Ectodermal cell (in vitro differentiated cells): ENCODE results near the gene SEMA6B.

Experiments used
- H3K27ac ChIP-seq: 2 replicates; pipeline ENCODE4 v1.7.0; 2013; ENCODE audit warnings: mild to moderate bottlenecking, low read depth, low read length; ENCODE audit not compliant: insufficient read depth, poor library complexity, severe bottlenecking
- H3K27me3 ChIP-seq: 2 replicates; pipeline ENCODE4 v1.7.0; 2013; ENCODE audit warnings: mild to moderate bottlenecking, low read length; ENCODE audit not compliant: insufficient read depth, control insufficient read depth, poor library complexity, severe bottlenecking
- H3K36me3 ChIP-seq: one replicate; pipeline ENCODE4 v1.7.0; 2013; ENCODE audit warnings: low read length; ENCODE audit not compliant: control insufficient read depth, insufficient read depth
- H3K4me1 ChIP-seq: one replicate; pipeline ENCODE4 v1.7.0; 2013; ENCODE audit warnings: low read length; ENCODE audit not compliant: control insufficient read depth, insufficient read depth
- H3K4me3 ChIP-seq: 2 replicates; pipeline ENCODE4 v1.7.0; 2013; ENCODE audit warnings: low read depth, low read length, control low read depth; ENCODE audit not compliant: insufficient read depth
- H3K9me3 ChIP-seq: 2 replicates; pipeline ENCODE4 v1.7.0; 2013; ENCODE audit warnings: mild to moderate bottlenecking, low read length, moderate library complexity; ENCODE audit not compliant: control insufficient read depth
- WGBS, 2 experiments: methylation state at CpG; one replicate each; pipeline ENCODE4 v1.1.7; 2013; ENCODE audit warnings: missing lambda C conversion rate in 2 of 2; 5-methylcytosine and 5-hydroxymethylcytosine counted together

Gene SEMA6B

DNA sequence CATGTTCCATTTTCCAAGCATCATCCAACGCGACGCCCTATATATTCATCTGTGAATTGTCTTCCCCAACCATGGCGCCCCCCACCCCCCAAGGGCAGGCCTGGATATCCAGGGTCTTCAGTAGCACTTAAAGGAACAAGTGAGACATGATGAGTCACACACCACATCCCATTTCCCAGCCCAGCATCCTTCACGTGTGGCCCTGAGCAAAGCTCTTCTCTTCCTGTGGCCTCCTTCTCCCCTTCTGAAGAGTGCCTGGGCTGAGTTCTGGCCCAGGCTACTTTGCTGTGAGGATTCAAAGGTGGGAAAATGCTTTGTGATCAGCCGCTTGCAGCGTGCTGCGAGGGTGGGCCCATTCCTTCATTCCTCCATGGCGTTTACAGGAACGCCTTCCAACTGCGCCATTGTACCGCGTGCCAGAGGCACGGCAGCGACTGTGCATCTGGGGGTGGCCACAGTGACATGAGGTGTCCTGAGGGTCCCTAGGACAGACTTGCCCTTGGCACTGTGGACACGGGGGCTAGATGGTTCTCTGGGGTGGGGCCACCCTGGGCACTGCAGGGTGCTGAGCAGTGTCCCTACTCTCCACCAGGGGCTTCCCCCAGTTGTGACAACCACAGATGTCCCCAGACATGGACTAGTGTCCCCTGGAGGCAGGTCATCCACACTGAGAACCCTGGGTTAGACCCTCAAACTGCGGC, 52.9 kb downstream of the SEMA6B start:
- WGBS, 2 experiments, result 92 to 93% methylated on average over 17 of the region's 17 CpGs
- peaks cover 11% of the 10 kb centered on the region for H3K36me3 ChIP-seq
- no peak overlapping the region for H3K4me3 ChIP-seq
- H3K27ac ChIP-seq, result no peak overlapping the region
- H3K9me3 ChIP-seq, result no peaks in the 10 kb centered on the region
- no peaks in the 10 kb centered on the region for H3K27me3 ChIP-seq
- peaks cover 4% of the 10 kb centered on the region for H3K4me1 ChIP-seq

- Histone ChIP-seq H3K4me3 (no peak overlapping the region), H3K4me1 (peaks cover 4% of the 10 kb centered on the region), H3K36me3 (peaks cover 11% of the 10 kb centered on the region), H3K9me3 (no peaks in the 10 kb centered on the region), H3K27me3 (no peaks in the 10 kb centered on the region), H3K27ac (no peak overlapping the region)
- WGBS, 2 experiments, result 95 to 96% methylated on average over 34 of the region's 34 CpGs
Observed at GRCh38 chr19:4505570-4506448, 53.7 kb downstream of the SEMA6B start.

DNA sequence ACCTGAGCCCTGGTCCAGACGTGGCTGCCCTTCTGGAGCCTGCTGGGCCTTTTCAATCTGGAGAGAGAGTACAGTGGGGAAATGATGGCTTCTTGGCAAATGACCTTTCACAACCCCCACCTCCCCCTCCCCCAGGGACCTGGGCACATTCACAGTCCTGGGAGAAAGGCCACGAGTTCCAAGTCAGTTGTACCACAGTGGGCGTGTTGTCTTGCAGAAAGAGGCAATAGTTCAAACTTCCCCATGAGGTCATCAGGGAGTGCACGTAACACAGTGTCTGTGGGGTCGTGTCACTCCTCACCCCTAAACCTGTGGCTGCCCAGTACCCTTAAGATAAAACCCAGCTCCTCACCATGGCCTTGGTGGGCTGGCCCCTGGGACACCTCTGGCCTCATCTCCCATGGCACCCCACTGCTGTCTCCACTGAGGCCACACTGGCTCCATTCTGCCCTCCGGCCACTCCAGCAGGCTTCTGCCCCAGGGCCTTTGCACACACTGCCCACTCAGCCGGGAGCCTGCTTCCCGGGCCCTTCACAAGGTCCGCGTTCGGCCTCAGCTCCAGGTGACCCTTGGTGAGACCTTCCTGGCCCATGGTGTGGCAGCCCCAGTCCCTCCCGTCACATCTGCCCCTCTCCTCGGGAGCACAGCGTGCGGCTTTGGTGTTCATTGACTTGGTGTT, 54.5 kb downstream of the SEMA6B start:
- no peaks in the 10 kb centered on the region for H3K9me3 ChIP-seq
- no peaks in the 10 kb centered on the region for H3K27me3 ChIP-seq
- WGBS, 2 experiments, result 86 to 88% methylated on average over 15 of the region's 15 CpGs
- no peak overlapping the region for H3K4me3 ChIP-seq
- peaks cover 4% of the 10 kb centered on the region for H3K4me1 ChIP-seq
- H3K36me3 ChIP-seq, result peaks cover 11% of the 10 kb centered on the region
- no peak overlapping the region for H3K27ac ChIP-seq

- Histone ChIP-seq H3K9me3 (no peaks in the 10 kb centered on the region), H3K27me3 (no peaks in the 10 kb centered on the region), H3K36me3 (peaks cover 15% of the 10 kb centered on the region), H3K4me1 (peaks cover 4% of the 10 kb centered on the region), H3K4me3 (no peak overlapping the region), H3K27ac (no peak overlapping the region)
- WGBS, 2 experiments, result 94 to 95% methylated on average over 23 of the region's 23 CpGs
Observed at GRCh38 chr19:4504297-4504701, 55.2 kb downstream of the SEMA6B start.

DNA sequence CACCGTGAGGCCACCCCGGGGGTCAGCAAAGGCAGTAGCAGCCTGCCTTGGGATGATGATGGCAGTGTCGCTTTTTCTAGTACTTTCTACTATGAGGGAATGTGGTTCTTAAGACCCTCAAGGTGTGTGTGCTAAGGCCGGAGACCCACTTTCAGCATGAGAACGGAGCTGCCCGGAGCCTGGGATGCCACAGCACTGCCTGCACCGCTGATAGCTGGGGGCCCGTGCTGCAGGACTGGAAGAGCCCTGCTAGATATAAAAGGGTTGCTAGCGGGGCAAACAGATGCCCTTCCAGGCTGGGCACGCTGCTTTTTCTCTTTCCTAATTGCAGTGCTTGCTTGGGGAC, 55.7 kb downstream of the SEMA6B start:
- H3K9me3 ChIP-seq, result no peaks in the 10 kb centered on the region
- H3K4me1 ChIP-seq, result peaks cover 4% of the 10 kb centered on the region
- H3K4me3 ChIP-seq, result no peak overlapping the region
- no peaks in the 10 kb centered on the region for H3K27me3 ChIP-seq
- H3K27ac ChIP-seq, result no peak overlapping the region
- peaks cover 15% of the 10 kb centered on the region for H3K36me3 ChIP-seq
- 90 to 91% methylated on average over 10 of the region's 10 CpGs for WGBS, 2 experiments

GRCh38 chr19:4503132-4503824, 56.2 kb downstream of the SEMA6B start:
- H3K4me1 ChIP-seq, result peaks cover 4% of the 10 kb centered on the region
- H3K27me3 ChIP-seq, result no peaks in the 10 kb centered on the region
- H3K27ac ChIP-seq, result peak overlapping the region; percentile 50
- H3K4me3 ChIP-seq, result no peak overlapping the region
- no peaks in the 10 kb centered on the region for H3K9me3 ChIP-seq
- H3K36me3 ChIP-seq, result peaks cover 17% of the 10 kb centered on the region
- WGBS, 2 experiments, result 85% methylated on average over 25 of the region's 25 CpGs

DNA sequence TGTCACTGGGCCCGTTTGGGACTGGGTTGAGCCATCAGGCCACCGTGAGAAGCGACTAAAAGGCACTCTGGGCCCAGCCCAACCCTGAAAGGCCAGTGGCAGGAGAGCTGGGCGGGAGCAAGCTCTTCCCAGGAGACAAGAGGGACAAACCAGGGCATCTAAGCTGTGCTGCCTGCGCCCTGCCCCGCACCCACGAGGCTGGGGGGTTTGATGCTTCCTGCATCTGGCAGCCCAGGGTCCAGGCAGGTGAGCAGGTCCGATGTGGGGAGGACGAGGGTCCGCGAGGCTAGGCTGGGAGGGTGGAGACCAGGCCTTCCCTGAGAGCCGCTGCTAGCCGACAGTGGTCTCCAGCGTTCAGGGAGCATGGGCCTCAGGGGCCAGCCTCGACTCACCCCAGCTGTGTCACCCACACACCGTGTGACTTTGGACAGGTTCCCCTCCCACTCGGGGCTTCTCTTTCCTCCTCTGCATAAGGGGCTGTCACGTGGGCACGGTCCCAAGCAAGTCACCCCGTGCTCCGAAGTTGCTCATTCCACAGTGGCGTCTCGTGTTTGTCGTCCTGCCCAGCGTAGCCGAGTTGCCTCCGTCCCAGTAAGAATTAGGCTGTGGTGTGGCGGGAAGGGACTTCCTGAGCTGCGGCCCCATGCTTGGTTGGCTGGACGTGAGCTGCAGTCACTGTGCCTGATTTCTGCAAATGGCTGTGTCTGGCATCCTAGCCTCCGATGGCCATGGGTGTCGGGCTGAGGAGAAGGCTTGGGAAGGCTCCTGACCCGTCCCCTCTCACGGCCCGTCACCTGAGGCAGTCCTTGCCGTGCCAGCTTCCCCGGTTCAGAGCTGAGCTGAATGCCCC, 57.0 kb downstream of the SEMA6B start:
- no peaks in the 10 kb centered on the region for H3K9me3 ChIP-seq
- H3K27ac ChIP-seq, result no peak overlapping the region
- no peaks in the 10 kb centered on the region for H3K27me3 ChIP-seq
- H3K4me3 ChIP-seq, result no peak overlapping the region
- H3K36me3 ChIP-seq, result peaks cover 25% of the 10 kb centered on the region
- 93% methylated on average over 37 of the region's 37 CpGs for WGBS, 2 experiments
- peaks cover 4% of the 10 kb centered on the region for H3K4me1 ChIP-seq

DNA sequence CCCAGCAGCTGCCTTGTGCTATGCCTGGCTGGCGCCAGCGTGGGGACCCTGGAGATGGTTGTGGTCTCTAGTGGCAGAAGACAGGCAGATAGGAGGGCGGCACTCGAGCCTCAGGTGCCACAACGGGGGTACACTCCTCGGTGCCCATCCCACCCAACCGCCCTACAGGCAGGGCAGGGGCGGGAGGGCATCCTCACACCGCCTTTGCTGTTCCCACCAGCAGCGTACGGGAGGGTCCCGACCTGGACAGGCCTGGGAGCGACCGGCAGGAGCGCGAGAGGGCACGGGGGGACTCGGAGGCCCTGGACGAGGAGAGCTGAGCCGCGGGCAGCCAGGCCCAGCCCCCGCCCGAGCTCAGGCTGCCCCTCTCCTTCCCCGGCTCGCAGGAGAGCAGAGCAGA, 57.8 kb downstream of the SEMA6B start:
- WGBS, 2 experiments, result 93% methylated on average over 25 of the region's 25 CpGs
- H3K4me3 ChIP-seq, result no peak overlapping the region
- H3K4me1 ChIP-seq, result peaks cover 4% of the 10 kb centered on the region
- H3K27ac ChIP-seq, result no peak overlapping the region
- H3K36me3 ChIP-seq, result peaks cover 27% of the 10 kb centered on the region
- no peaks in the 10 kb centered on the region for H3K9me3 ChIP-seq
- H3K27me3 ChIP-seq, result no peaks in the 10 kb centered on the region

GRCh38 chr19:4500841-4501591, 58.5 kb downstream of the SEMA6B start:
- Histone ChIP-seq H3K4me3 (no peak overlapping the region), H3K9me3 (no peaks in the 10 kb centered on the region), H3K4me1 (peaks cover 4% of the 10 kb centered on the region), H3K27me3 (no peaks in the 10 kb centered on the region), H3K36me3 (peaks cover 34% of the 10 kb centered on the region), H3K27ac (no peak overlapping the region)
- 95% methylated on average over 29 of the region's 29 CpGs for WGBS, 2 experiments
